ENCODE results near the gene AKAP8L.
A peak's percentile ranks its signal among the peaks of the same experiment; 100 is the strongest.

Gene AKAP8L

DNA sequence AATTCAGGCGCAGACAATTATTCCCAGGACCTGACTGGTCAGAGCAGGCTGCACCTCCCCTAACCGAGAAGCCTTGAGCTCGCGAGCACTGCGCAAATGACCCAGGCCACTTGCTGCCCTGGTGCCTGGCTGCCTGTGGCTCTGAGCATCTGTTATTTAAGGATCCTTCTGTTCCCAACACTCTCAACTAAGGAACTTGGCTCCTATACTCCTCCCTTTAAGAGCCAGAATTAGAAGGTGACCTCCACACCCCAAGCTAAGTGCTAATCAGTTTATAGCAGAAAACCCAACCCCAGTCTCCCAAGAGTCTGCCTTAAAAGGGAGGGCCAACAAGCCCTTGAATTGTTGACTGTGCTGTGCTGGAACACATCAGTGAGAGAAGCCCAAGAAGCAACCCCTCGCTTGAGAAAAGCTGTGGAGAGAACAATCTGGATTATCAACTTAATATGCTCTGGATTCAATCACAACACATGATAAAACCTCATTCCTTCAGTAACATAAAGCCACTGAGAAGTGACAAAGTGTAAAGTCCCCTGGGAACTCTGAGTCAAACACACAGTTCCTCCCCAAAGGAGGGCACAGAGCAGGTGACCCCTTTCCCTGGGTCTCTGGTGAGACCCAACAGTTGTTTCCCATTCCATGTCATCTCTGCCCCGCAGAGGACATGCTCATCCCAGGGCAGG lies 14.6 kb downstream of the AKAP8L start:
- Mint-ChIP-seq H3K27ac (peak overlapping the region in 1 of 3 experiments; percentile 51), H3K4me3 (no peak overlapping the region), H3K9me3 (no peaks in the 10 kb centered on the region), H3K4me1 (peaks cover 20% of the 10 kb centered on the region), H3K27me3 (ENCODE audit: low read depth) (no peaks in the 10 kb centered on the region), H3K36me3 (ENCODE audit: low read depth) (peaks cover 45% of the 10 kb centered on the region)
- TF ChIP-seq, protein P1, sequence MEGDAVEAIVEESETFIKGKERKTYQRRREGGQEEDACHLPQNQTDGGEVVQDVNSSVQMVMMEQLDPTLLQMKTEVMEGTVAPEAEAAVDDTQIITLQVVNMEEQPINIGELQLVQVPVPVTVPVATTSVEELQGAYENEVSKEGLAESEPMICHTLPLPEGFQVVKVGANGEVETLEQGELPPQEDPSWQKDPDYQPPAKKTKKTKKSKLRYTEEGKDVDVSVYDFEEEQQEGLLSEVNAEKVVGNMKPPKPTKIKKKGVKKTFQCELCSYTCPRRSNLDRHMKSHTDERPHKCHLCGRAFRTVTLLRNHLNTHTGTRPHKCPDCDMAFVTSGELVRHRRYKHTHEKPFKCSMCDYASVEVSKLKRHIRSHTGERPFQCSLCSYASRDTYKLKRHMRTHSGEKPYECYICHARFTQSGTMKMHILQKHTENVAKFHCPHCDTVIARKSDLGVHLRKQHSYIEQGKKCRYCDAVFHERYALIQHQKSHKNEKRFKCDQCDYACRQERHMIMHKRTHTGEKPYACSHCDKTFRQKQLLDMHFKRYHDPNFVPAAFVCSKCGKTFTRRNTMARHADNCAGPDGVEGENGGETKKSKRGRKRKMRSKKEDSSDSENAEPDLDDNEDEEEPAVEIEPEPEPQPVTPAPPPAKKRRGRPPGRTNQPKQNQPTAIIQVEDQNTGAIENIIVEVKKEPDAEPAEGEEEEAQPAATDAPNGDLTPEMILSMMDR (IDR thresholded peaks at IDR 0.05; ENCODE audit: unreplicated experiment in 3 of 3): no peak

- Mint-ChIP-seq H3K27ac (no peak overlapping the region), H3K4me1 (peaks cover 17% of the 10 kb centered on the region), H3K27me3 (ENCODE audit: low read depth) (no peaks in the 10 kb centered on the region), H3K36me3 (ENCODE audit: low read depth) (peaks cover 41% of the 10 kb centered on the region), H3K9me3 (no peaks in the 10 kb centered on the region), H3K4me3 (no peak overlapping the region)
- TF ChIP-seq, protein P1 (IDR thresholded peaks at IDR 0.05; ENCODE audit: unreplicated experiment in 3 of 3): no peak
Observed at GRCh38 chr19:15403151-15403531, 15.6 kb downstream of the AKAP8L start.

- Mint-ChIP-seq H3K36me3 (ENCODE audit: low read depth) (peaks cover 41% of the 10 kb centered on the region), H3K27me3 (ENCODE audit: low read depth) (no peaks in the 10 kb centered on the region), H3K9me3 (no peaks in the 10 kb centered on the region), H3K27ac (no peak overlapping the region), H3K4me3 (no peak overlapping the region), H3K4me1 (peaks cover 17% of the 10 kb centered on the region)
- TF ChIP-seq, protein P1 (IDR thresholded peaks at IDR 0.05; ENCODE audit: unreplicated experiment in 3 of 3): no peak
Observed at GRCh38 chr19:15402411-15403150, 16.2 kb downstream of the AKAP8L start.

DNA sequence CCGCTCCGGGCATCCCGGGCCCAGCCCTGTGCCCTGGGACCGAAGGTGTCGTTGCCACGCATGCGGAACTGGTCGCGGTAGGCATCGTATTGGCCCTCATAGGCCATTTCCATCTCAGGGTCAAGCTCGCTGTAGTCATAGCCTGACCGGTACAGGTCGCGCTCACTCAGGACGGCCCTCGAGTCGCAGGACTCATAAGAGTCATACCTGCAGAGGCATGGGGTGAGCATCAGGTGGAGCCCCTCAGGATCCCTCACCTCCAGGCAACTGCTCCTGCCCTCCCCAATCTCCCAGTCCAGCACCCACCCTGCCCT lies 17.4 kb downstream of the AKAP8L start:
- no peaks in the 10 kb centered on the region for H3K9me3 Mint-ChIP-seq
- peaks cover 17% of the 10 kb centered on the region for H3K4me1 Mint-ChIP-seq
- no peak overlapping the region for H3K4me3 Mint-ChIP-seq
- TF ChIP-seq, protein P1 (IDR thresholded peaks at IDR 0.05; ENCODE audit: unreplicated experiment in 3 of 3): no peak
- H3K27me3 Mint-ChIP-seq (ENCODE audit: low read depth): no peaks in the 10 kb centered on the region
- peaks cover 52% of the 10 kb centered on the region for H3K36me3 Mint-ChIP-seq (ENCODE audit: low read depth)
- no peak overlapping the region for H3K27ac Mint-ChIP-seq

- Mint-ChIP-seq H3K27me3 (ENCODE audit: low read depth) (no peaks in the 10 kb centered on the region), H3K4me1 (peaks cover 17% of the 10 kb centered on the region), H3K36me3 (ENCODE audit: low read depth) (peaks cover 53% of the 10 kb centered on the region), H3K27ac (no peak overlapping the region), H3K9me3 (no peaks in the 10 kb centered on the region), H3K4me3 (no peak overlapping the region)
- TF ChIP-seq, protein P1 (IDR thresholded peaks at IDR 0.05; ENCODE audit: unreplicated experiment in 3 of 3): no peak
Observed at GRCh38 chr19:15400521-15401396, 18.0 kb downstream of the AKAP8L start.
